Measurements from ENCODE around the gene SEMA5B. TPM values are rescaled to one million over a fixed set of nuclear protein-coding genes. Genes with fewer than 3 reads are reported as not detected.

Gene SEMA5B
- total and polyA plus RNA-seq, 12 donors: 0.35 to 4.3 (median 1.8) TPM

GRCh38 chr3:122908251-122908650, 119.3 kb downstream of the SEMA5B start:
- no peaks in the 10 kb centered on the region for H3K4me1 ChIP-seq (replicated peaks in 1 of 2)
- no peak for DNase-seq
- 87 to 94% (median 90%) methylated on average over 3 of the region's 3 CpGs for WGBS, 4 donors
- no peak overlapping the region for H3K4me3 ChIP-seq
- peaks cover 0 to 5% (median 0%) of the 10 kb centered on the region in 3 donors for H3K9me3 ChIP-seq (replicated peaks in 1 of 3)
- no peaks in the 10 kb centered on the region for H3K36me3 ChIP-seq (replicated peaks in 1 of 2)
- no peak overlapping the region for H3K27ac ChIP-seq
- intact Hi-C loops (cut with DNase I): no loop called here
- peaks cover 14% of the 10 kb centered on the region for H3K27me3 ChIP-seq
- TF ChIP-seq POLR2A (IDR thresholded peaks at IDR 0.05): no peak
- no peak for TF ChIP-seq CTCF (IDR thresholded peaks at IDR 0.05)

- Histone ChIP-seq H3K36me3 (replicated peaks in 1 of 2) (no peaks in the 10 kb centered on the region), H3K27ac (no peak overlapping the region), H3K9me3 (replicated peaks in 1 of 3) (peaks cover 0 to 5% (median 0%) of the 10 kb centered on the region in 3 donors), H3K4me3 (no peak overlapping the region), H3K4me1 (replicated peaks in 1 of 2) (no peaks in the 10 kb centered on the region), H3K27me3 (peaks cover 7% of the 10 kb centered on the region)
- no peak for TF ChIP-seq POLR2A (IDR thresholded peaks at IDR 0.05)
- TF ChIP-seq CTCF (IDR thresholded peaks at IDR 0.05): no peak
- intact Hi-C loops (cut with DNase I): no loop called here
- WGBS, 4 donors: 90 to 92% (median 91%) methylated on average over 2 to 4 of the region's 4 CpGs
- DNase-seq: no peak
Measured at GRCh38 chr3:122907471-122907870, 120.1 kb downstream of the SEMA5B start.

- no peak overlapping the region for H3K4me3 ChIP-seq
- 52 to 90% (median 68%) methylated on average over 2 to 4 of the region's 4 CpGs for WGBS, 4 donors
Measured at GRCh38 chr3:122903171-122903570, 124.4 kb downstream of the SEMA5B start.

GRCh38 chr3:122902326-122902725, 125.2 kb downstream of the SEMA5B start:
- no peak for DNase-seq
- Histone ChIP-seq H3K27me3 (no peaks in the 10 kb centered on the region), H3K4me1 (replicated peaks in 1 of 2) (no peaks in the 10 kb centered on the region), H3K4me3 (no peak overlapping the region), H3K36me3 (replicated peaks in 1 of 2) (no peaks in the 10 kb centered on the region), H3K9me3 (replicated peaks in 1 of 3) (peaks cover 0 to 5% (median 0%) of the 10 kb centered on the region in 3 donors), H3K27ac (no peak overlapping the region)
- intact Hi-C loops (cut with DNase I): no loop called here
- TF ChIP-seq POLR2A (IDR thresholded peaks at IDR 0.05) (no peak), CTCF (IDR thresholded peaks at IDR 0.05) (no peak)
- WGBS, 4 donors: 77 to 94% (median 85%) methylated on average over 2 of the region's 2 CpGs

More at GRCh38 chr3:122903171-122903570, 124.4 kb downstream of the SEMA5B start:
- Histone ChIP-seq H3K4me1 (replicated peaks in 1 of 2) (no peaks in the 10 kb centered on the region), H3K9me3 (replicated peaks in 1 of 3) (peaks cover 0 to 5% (median 0%) of the 10 kb centered on the region in 3 donors), H3K36me3 (replicated peaks in 1 of 2) (no peaks in the 10 kb centered on the region), H3K27ac (no peak overlapping the region), H3K27me3 (no peaks in the 10 kb centered on the region)
- intact Hi-C loops (cut with DNase I): no loop called here
- no peak for DNase-seq
- TF ChIP-seq POLR2A (IDR thresholded peaks at IDR 0.05): no peak
- no peak for TF ChIP-seq CTCF (IDR thresholded peaks at IDR 0.05)
